HPDE6-E6E7 (cell line): ENCODE results near the gene KCTD6.
A peak's percentile ranks its signal among the peaks of the same experiment; 100 is the strongest.

Experiments
- DNase-seq: peaks from one replicate; pipeline ENCODE4 v3.0.0; 2011; ENCODE audit warnings: missing footprints; ENCODE audit errors: extremely low spot score

Gene KCTD6

DNA sequence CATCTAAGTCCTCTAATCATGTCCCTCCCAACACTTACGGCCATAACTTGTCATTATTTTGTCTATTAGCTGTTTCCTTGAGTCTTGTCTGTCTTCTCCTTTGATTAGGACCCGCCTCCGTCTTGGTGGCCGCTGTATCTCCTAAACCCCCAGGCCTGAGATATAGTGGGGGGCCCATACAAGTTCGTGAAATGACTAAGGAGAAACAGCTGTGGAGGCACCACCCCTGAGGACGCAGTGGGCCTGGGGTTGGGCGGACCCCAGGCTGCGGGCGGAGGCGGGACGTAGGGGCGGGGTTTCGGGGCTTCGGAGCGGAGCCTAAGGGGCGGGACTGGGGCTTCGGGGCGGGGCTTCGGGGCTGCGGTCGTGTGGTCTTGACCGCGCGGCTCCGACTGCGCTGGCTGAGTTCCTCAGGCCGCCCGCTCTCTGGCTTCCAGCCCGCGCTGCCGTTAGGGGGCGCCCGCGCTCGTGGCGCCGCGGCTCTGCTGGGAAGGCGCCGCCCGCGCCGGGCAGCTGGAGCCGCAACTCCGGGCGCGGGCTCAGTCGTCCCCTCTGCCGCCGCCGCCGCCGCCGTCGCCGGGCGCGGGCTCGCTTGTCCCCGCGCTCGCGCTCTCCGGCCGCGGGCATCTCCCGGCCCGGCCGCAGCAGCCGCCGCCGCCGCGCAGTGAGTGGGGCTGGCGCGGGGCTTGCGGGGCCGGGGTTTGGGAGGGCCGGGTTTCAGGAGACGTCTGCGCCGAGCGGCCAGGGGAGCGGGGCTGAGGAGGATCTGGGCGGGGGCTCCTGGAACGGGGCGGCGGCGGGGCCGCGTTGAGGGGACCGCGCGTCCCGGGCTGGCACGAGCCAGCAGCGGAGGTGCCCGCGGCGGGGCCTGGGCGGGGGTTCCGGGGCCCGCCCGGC is at the start of gene KCTD6:
Gene KCTD6 (plus strand): TSS at position 591 of the 897 bp plus-strand sequence. CDS start 6,660 bp downstream, outside the sequence.
- DNase-seq = peak; percentile 40

DNA sequence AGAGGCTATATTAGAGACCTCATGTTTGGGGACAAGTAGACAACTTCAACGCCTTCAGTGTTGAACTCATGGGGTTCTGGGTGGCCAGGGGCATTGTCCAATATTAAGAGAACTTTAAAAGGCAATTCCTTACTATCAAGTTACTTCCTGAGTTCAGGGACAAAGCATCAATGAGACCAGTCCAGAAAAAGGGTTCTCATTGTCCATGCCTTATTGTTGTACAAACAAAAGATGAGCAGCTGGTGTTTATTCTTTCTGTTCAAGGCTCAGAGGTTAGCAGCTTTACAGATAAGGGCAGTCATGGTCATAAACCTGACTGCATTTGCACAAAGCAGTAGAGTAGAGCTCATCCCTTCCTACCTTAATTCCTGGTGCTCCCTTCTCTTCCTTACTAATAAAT is 39.7 kb upstream of the KCTD6 start:
- no peak for DNase-seq

DNA sequence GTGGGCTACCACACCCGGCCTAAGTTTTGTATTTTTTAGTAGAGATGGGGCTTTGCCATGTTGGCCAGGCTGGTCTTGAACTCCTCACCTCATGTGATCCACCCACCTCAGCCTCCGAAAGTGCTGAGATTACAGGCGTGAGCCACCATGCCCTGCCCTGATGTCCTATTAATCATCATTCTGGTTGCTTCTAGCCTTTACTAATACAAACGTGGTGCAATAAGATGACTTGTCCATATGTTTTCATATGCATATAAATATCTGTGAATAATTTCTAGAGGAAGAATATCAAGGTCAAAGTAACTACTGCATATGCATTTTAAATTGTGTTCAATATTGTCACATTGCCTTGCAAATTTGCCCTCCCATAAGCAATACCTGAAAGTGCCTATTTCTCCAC is 32.7 kb upstream of the KCTD6 start:
- DNase-seq = no peak

DNA sequence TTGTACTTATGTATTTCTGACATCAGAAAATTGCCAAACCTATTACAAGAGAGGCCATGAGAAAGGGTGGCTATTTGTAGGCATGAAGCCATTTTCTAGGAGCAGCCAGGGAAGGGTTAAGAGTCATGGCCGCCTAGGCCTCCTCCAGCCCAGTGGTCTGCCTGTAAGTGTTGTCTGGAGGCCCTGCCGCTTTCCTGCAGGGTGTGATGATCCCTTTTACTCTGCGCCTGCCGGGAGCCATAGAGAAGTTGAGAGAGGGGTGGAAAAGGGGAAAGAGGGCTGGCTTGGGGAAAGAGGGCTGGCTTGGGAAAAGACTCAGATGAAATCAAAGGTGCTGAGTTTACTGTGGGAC is 29.1 kb upstream of the KCTD6 start:
- no peak for DNase-seq

DNA sequence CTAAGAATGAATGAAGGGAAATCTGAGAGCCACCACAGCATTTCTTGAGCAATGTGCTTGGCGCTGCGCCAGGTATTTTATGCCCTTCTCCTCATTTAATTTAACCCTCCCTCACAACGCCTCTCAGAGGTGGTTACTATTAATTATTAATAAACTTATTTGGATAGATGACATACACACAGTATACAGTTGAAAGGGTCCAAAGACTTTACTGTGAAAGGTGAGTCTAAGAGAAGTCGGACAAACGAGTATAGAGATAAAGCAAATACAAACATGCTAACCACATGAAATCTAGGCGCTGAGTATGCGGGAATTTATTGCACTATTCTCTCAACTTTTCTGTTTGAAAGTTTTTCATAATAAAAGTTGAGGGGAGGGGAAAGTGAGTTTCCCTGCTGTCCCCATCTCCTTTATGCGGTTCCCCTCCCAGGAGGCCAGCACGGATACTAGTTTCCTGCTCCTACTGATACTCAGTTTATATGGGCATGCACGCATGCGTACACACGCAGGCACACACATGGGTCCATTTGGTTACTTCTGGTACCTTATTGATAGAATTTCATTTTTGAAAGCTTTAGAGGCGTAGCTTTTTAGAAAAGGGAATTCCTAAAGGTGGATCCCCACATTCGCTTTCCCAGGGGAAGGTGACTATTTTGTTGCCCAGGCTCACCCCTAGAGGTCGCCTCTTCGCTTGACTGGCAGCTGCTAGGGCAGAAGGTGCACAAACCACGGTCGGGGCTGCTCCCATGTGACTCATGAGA is 28.5 kb upstream of the KCTD6 start:
- DNase-seq = peak; percentile 67

DNA sequence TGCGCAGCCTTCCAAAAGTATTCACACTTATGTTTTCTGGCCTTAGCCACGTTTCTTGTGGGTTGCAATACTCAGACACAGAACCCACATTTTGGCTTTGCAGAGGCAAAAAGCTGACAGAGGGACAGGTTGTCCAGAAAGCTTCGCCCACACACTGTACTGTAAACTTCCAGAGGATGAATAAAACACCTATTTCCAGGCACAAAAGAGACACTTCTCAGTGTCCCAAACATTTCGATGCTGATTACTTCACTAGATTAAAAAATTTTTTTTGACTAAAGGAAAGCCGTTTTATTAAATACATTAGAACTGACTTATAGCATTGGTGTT is 28.0 kb upstream of the KCTD6 start:
- DNase-seq = no peak

DNA sequence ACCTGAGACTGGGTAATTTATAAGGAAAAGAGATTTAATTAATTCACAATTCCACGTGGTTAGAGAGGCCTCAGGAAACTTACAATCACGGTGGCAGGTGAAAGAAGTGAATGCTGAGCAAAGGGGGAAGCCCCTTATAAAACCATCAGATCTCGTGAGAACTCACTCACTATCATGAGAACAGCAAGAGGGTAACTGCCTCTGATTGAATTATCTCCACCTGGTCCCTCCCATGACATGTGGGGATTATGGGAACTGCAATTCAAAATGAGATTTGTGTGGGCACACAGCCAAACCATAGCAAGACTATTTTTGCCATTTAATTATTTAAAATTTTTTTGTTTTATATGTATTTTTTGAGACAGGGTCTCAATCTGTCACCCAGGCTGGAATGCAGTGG is 27.0 kb upstream of the KCTD6 start:
- DNase-seq = no peak

DNA sequence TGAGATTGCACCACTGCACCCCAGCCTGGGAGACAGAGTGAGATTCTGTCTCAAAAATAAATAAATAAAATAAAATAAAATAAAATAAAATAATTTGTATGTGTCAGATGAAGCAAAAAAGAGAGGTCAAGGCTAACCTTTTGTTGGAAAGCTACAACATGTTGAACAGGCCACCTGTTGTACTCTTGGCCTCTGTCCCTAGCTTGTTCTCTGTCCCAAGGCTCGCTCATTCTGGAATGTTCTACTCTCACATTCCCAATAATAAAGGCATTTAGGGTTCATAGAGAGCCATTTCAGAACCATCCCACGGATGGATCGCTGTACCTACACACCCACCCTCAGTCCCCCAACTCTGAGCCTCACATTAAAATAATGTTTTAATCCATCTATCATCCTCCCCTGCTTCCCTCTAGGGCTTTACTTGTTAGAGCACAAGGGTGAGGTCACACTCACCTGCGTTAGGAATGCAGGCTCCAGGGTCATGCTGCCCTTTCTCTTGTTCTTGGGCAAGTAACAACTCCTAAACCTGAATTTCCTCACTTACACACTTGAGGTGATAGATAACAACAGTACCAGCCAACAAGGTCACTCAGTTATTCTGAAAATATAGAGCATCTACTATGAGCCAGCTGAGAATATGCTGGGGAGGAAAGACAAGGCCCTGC is 24.9 kb upstream of the KCTD6 start:
- DNase-seq = no peak

DNA sequence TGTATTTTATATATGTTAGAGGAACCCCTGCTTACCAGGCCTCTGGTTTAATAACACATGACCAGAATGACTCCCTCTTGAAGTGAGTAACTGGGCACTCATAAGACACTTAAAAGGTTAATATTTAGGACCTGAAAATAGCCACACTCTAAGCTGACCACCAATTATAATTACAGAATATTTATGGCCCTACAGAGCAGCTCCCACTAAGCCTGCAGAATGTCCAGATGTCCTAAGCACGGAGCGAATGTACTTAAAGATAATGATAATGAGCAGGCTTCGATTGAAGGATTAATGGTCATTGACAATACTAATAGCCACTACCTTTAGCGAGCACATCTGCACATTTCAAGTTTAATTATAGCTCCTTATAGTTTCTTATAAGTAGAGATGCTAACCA is 22.8 kb upstream of the KCTD6 start:
- DNase-seq = no peak

DNA sequence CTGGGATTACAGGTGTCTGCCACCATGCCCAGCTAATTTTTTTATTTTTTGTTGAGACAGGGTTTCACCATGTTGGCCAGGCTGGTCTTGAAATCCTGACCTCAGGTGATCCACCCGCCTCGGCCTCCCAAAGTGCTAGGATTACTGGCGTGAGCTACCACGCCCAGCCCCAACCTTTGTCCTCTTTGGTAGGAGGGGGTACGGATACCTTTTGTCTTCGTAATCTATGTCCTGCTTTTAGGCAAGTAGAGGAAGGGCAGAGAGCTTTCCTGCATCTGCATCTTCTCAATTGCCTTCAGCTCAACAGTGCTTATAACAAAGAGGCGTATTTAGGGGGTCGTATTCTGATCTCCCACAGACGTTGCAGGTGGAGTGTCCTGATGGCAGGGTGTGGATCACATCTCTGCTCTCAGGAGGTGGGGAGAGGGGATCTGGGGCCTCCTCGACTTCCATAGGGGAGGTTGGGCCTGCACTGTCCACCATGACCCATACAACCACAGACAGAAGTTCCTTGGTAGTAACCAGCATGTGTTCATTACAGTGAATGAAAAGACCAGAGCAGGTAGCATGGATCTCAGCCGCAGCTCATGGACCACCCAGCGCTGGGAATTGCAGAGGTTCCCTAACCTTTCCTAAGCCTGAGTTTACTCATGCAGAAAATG is 21.4 kb upstream of the KCTD6 start:
- no peak for DNase-seq

DNA sequence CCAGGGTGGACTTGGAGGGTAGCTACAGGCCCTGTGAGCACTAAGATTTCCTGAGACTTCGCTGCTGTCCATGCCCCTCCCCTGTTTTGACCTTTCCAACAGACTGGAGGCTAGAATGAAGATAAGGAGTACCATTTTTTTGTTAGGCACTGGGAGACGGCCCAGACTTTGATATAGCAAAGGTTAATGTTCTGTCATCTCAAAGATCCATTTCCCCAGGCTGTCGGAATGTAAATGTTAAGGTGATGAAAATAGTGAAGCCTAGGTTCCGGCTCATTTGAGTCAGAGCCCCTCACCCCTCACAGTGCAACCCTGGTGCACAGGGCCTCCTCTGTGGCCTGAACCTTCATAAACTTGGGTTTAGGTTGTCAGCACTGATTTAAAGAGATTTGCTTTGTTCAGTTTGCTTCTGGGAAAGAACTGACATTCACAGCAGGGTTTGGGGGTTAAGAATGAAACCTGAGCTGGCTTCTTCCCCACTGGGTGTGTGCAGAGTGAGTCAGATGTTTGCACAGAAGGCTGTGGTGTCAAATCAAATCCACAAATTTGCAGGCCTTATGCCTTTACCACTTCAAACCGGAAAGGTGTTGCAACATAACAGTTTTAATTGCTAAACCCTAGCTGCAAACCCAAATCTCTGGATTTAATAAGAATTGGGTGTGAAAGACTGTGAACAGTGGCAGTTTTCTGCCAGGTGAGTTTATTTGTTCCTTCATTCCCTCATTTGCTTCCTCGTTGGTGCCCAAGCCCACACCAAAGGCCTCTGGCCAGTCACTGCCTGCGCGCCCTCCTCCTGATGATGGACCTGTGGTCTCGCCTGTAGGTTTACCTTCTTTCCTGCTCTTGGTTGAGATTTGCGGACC is 20.6 kb upstream of the KCTD6 start:
- peak; percentile 78 for DNase-seq

DNA sequence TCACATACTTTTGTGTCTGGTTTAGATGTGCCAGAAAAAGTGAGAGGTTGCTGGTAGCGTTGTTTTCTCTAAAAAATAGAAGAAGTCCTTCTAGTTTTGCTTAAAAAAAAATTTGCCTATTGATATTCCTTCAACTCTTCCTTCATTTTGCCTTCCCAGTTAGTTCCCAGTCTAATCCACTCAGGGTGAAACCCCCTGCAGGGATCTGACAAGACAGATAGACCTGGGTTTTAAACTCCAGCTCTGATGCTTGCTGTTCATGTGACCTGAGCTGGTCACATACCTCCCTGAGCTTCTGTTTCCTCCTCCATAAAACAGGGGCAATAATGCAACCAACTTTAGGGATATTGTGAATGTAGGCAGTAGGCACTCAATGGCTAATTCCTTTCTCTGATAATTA is 18.6 kb upstream of the KCTD6 start:
- no peak for DNase-seq

DNA sequence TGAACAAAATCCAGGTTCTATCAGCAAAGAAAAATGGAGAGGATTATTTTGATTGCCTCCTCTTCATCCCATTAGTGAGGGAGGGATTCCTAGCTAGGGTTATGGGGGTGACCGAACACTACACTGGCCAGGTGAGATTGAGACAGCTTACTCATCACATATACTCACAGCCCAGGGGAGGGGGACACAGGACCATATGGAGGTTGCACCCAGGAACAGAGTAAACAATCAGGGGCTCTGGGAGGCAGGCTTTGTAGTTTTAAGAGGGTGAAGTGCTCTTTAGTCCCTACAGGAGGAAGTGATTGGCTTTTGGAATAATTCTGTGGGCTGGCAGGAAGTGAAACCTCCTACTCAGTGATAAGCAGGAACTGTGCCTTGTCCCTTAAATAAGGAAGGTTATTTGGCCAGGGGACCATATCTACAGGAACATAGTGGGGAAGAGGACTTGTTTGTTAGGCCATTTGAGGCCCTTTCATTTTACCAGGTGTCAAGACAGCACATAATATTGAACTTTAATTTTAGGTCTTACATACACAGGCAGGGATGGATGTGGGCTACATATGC is 17.5 kb upstream of the KCTD6 start:
- no peak for DNase-seq

DNA sequence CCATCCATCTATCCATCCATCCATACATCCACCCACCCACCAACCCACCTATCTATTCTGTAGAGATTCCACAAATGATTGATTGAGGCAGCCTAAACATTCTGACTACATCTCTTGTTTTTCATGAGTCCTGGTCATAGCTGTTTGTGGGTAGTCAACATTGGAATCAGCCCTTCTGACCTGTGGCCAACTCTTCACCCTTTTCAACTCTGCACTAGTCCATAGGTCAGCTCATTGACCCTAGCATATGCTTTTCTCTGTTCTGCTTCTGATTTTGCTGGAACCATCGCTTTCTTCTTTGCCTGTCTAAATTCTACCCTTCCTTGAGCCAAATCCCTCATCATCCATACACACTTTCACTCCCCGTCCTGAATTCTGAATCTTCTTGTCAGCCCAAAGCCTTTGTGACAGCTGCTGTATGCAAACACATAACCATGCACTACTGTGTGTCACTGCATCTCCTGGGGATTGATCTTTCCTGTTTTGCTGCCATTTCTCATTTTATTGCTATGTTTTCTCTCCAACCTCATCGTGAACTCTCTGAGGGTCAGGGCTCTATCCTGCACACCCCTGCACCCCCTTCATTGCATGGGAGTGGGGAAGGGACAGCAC is 16.8 kb upstream of the KCTD6 start:
- no peak for DNase-seq

DNA sequence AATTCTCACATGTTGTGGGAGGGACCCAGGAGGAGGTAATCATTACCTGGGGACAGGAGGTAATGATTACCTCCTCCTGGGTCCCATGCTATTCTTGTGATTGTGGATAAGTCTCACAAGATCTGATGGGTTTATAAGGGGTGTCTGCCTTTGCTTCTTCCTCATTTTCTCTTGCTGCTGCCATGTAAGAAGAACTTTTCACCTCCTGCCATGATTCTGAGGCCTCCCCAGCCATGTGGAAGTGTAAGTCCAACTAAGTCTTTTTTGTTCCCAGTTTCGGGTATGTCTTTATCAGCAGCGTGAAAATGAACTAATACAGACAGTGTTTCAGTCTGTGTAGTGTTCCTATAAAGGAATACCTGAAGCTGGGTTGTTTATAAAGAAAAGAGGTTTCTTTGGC is 13.1 kb upstream of the KCTD6 start:
- no peak for DNase-seq

DNA sequence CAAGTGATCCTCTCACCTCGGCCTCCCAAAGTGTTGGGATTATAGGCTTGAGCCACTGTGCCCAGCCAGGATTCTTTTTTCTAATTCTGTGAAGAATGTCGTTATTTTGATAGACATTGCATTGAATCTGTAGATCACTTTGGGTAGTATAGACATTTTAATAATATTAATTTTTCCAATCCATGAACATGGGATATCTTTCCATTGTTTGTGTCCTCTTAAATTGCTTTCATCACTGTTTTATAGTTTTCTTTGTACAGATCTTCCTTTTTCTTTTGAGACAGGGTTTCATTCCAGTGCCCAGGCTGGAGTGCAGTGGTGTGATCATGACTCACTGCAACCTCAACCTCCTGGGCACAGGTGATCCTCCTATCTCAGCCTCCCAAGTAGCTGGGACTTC is 11.6 kb upstream of the KCTD6 start:
- DNase-seq = no peak

DNA sequence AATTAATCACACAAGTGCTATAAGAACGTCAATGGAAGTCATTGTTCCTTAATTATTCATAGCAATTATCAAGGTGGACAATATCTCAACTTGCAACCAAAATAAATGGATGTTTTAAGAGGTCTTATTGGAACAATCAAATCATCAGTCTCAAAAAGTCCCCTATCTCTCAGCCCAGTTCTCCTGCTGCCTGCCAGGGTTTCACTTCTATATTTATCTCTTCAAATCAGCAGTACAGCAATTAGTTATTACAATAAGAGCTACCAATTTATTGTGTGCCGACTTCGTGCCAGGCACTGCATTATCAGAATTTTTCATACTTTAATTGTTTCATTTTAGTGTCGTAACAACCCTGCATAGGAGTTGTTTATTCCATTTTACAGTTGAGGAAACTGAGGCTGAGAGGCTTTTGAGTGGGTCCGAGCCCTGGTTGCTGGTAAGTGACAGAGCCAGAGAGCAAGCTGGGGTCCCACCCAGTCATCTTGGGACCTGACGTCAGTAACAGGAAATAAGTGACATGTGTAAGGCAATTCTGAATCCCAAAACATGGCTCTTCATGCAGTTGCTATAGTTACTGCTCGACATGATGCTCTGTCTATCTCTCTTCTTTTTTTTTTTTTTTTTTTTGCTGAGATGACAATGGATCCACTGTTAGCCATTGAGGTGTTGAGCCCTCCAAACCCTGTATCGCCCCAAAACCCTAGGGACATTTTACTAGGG is 8.8 kb upstream of the KCTD6 start:
- no peak for DNase-seq

DNA sequence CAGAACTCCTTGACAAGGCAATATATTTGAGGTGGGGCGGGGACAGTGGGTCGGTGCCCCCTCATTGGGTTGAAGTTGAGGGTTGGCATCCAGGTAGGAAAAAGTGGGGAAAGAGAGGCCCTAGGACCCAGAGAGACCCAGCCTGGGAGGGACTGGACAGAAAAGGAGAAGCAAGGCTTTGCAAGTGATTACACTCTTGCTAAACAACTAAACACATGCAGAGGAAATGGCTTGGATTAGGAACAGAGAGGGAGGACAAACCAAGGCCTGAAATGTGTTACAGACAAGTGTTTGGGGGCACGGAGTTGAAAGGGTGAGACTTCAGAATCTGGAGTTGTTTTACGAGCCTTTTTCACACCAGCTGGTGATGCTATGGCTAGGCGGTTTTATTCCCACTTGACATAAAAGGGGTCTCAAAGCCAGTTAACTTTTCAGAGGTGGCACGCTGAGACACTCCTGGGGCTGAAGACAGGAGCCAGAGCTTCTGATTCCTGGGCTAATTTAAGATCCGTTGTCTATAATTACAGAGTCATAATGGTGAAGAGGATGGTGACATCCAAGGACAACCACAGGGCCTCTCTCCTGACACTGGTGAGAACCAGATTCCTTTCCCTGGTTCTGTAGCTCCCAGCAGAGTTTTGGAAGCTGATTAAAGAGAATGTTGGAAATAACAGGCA is 7.7 kb upstream of the KCTD6 start:
- DNase-seq = no peak

DNA sequence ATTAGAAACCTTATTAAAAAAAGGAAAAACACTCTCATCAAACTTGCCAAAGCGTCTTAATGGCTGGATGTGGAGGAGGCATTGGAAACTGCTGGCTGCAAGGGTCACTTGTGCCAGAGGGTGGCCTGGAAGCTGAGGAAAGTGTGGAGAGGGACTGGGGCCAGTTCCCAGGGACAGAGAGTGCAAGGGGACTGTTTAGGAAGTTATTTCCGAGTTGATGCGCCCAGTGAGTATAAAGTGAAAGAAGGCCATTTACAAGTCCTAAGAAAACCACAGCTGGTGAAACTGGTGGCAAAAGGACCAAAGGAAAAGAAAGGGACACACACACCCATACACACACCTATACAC is 7.2 kb upstream of the KCTD6 start:
- no peak for DNase-seq
